HG02884 (cell line): ENCODE measurements around the gene NEK10.

Experiments
- ATAC-seq: cut with Tn5 transposase; IDR thresholded peaks from one replicate; pipeline ENCODE4 v1.9.1; 2021; ENCODE audit warnings: mild to moderate bottlenecking, moderate library complexity; ENCODE audit not compliant: unreplicated experiment

The NEK10 gene

GRCh38 chr3:27254896-27255295 lies 114.3 kb downstream of the NEK10 start:
- no peak for ATAC-seq

DNA sequence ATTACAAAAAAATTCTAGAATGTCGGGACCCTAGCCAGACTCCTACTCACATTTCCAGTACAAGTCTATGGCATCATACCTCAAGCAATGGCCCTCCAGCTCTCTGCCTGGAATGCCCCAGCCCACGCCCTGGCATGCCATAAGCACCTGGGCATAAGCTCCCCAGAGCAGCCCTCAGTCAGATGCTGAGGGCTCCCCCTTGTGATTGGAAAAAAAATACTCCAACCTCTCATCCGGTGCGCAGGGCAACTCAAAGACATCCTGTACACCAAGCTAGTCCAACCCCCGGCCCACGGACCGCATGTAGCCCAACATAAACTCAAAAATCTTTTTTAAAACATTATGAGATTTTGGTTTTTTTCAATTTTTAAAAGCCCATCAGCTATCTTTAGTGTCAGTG lies 115.4 kb downstream of the NEK10 start:
- peak; percentile 88 for ATAC-seq

DNA sequence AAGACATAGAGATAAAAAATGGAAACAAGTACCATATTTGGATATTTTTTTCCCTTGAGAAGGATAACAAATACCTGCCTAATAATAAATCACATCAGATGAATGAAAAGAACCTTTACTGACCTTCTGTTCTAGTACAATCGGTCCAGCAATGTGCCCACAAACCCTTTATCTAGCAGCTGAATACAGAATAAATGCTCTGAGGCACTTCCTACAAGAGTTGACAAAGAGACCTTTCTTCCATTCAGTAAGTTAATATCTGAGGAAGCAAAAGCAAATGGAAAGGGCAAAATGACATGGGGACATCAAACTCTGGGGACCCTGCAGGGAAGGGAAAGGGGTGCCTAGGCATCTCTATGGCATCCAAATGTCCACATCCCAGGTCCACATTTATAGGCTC lies 115.8 kb downstream of the NEK10 start:
- ATAC-seq, result no peak

- ATAC-seq, result no peak
Measured at GRCh38 chr3:27252646-27253045, 116.5 kb downstream of the NEK10 start.

- no peak for ATAC-seq
Measured at GRCh38 chr3:27244374-27244773, 124.8 kb downstream of the NEK10 start.

GRCh38 chr3:27239951-27240350 lies 129.2 kb downstream of the NEK10 start:
- no peak for ATAC-seq

- ATAC-seq, result no peak
Measured at GRCh38 chr3:27228805-27229204, 140.4 kb downstream of the NEK10 start.

DNA sequence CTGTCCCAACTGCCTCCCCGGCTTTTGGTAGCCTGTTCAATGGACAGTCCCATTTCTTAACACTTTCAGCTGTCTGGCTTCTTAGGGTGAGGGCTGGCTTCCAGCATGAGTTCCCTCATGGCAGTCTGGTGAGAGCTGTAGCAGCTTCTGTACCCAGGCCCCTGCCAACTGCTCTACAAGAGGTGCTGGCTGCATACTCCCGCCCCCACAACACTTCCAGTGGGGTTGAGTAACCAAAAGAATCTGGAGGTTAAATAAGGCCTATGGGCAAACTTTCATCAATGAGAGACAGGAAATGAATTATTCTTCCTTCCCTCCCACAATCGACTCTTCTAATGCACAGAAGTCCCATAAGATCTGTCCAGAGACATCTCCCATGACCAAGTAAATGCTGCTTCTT lies 145.0 kb downstream of the NEK10 start:
- no peak for ATAC-seq

- no peak for ATAC-seq
Measured at GRCh38 chr3:27221264-27221932, 147.8 kb downstream of the NEK10 start.

DNA sequence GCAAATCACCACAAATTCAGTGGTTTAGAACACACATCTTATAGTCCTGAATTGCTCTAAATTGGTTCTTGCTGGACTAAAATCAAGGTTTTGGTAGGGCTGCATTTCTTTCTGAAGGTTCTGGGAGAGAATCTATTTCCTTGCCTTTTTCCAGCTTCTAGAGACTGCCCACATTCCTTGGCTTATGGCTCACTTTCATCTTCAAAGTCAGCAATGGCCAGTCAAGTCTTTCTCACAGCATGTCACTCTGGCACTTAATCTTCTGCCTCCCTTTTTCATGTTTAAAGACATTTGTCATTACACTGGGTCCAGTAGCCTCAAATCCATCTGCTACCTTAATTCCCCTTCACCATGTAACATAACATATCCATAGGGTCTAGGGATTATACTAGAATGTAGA lies 149.0 kb downstream of the NEK10 start:
- ATAC-seq, result no peak

GRCh38 chr3:27219127-27219845 lies 149.9 kb downstream of the NEK10 start:
- no peak for ATAC-seq

DNA sequence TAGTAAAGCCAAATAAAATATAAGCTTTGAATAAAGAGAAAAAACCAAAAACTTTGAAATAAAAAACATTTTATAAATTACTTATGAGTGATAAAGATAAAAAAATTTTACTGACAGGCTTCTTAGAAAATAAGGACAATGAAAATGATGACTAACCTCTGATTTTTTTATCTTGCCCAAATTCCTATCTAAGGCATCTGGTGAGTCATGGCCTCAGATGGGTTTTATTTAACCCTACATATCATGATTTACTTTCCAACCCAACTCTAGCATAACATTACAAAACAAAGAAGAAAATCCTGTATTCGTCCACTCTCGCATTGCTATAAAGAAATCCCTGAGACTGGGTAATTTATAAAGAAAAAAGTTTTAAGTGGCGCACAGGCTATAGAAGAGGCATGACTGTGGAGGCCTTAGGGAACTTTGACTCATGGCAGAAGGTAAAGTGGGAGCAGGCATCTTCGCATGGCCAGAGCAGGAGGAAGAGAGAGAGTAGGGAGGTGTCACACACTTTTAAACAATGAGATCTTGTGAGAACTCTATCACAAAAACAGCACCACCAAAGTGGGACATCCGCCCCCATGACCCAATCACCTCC lies 152.1 kb downstream of the NEK10 start:
- no peak for ATAC-seq

GRCh38 chr3:27216295-27216855 lies 152.8 kb downstream of the NEK10 start:
- no peak for ATAC-seq

- ATAC-seq, result no peak
Measured at GRCh38 chr3:27213450-27213849, 155.7 kb downstream of the NEK10 start.

DNA sequence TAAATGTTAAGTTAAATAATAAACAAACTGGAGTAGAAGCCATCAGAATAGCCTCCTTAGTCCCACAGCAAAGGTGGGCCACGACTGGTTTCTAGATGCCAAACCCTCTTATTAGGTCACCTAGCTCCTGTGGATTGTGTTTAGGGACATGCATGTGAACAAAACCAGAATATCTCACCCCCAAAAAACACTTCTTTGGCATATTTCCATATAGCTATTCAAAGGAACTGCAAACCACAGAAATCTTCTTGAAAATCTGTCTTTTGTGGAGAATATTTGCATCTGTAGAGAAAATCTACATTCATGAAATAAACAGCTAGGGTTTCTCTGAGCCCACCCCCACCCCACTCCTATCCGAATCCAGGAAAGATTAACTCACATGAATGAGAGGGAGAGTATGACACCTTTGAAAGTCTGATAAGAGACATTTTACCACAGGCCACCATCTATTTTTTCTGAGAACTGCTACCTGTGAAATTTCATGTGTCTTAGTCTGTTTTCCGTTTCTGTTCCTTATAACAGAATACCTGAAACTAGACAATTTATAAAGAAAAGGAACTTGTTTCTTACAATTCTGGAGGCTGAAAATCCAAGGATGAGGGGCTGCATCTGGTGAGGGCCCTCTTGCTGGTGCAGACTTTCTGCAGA lies 159.4 kb downstream of the NEK10 start:
- ATAC-seq, result no peak

- no peak for ATAC-seq
Measured at GRCh38 chr3:27208961-27209616, 160.1 kb downstream of the NEK10 start.

GRCh38 chr3:27202959-27203358 lies 166.2 kb downstream of the NEK10 start:
- ATAC-seq, result no peak

DNA sequence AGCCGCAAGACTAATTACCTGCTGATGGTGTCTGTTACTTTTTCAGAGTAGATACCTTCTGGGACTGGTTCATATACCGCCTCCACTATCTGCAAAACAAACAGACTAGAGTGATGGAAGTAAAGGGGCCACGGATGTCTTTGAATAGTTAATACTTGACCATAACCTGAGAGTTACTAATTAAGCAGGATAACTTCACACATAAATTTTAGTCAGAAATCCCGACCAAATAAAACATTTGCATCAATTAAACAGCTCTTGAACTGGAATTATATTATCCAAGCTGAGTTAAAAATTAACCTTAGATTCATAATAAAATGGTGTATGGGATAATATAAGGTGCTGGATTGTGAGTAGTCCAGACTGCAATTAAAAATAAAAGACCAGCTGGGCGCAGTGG lies 167.7 kb downstream of the NEK10 start:
- no peak for ATAC-seq

GRCh38 chr3:27200721-27201489 lies 168.3 kb downstream of the NEK10 start:
- no peak for ATAC-seq

DNA sequence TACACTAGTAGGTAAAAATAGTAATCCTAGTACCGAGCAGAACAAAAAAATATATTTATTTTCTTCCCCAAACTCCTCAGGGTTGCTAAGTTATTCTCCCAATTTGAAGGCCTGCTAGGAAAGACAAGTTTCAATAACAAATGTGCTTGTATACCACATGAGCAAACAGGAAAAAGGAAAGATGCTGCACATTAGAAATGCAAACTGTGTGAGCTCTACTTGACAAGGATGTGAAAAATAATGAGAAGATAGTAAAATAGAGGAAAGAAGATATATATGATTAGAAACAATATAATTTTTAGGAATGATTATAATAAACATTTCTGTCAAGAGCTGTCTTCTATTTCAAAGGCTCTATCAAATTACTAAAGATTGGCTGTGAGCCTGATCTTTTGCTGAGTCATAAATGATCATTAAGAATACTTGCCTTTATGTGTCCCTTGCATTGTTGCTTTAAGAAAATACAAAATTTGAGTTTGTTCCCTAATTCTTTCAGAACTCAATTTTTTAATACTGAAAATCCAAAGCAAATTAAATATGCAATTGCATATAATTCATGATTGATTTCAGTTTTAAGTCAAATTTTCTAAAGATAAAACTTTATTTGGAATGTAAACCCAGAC lies 174.2 kb downstream of the NEK10 start:
- ATAC-seq, result no peak
